Stimulated activated naive CD8-positive, alpha-beta T cell treated with anti-CD3 and anti-CD28 coated beads, Interleukin-15, amount 100 ng/mL, for 72 hours (primary cell): ENCODE measurements around the gene TELO2.

ENCODE experiments used
- ATAC-seq: fragments of 150-1000 bp; cut with Tn5 transposase; 2 replicates; pipeline ENCODE4 v1.10.0; 2021; ENCODE audit warnings: mild to moderate bottlenecking, moderate library complexity
- DNase-seq, 2 donors: peaks; one replicate each; pipeline ENCODE4 v3.0.0; 2021 to 2022
- H3K27ac Mint-ChIP-seq, 2 donors: one replicate each; pipeline ENCODE4 v1.8.0; 2022; ENCODE audit warnings: mild to moderate bottlenecking in 2 of 2, mixed read lengths in 2 of 2, moderate library complexity in 2 of 2
- H3K27me3 Mint-ChIP-seq: one replicate; pipeline ENCODE4 v1.8.0; 2022; ENCODE audit warnings: mixed read lengths
- H3K4me1 Mint-ChIP-seq: one replicate; pipeline ENCODE4 v1.8.0; 2022; ENCODE audit warnings: mild to moderate bottlenecking, mixed read lengths
- H3K4me3 Mint-ChIP-seq, 2 donors: one replicate each; pipeline ENCODE4 v1.8.0; 2022; ENCODE audit warnings: mild to moderate bottlenecking in 2 of 2, mixed read lengths in 2 of 2, moderate library complexity in 1 of 2
- H3K9me3 Mint-ChIP-seq, 2 donors: one replicate each; pipeline ENCODE4 v1.8.0; 2022; ENCODE audit warnings: mixed read lengths in 2 of 2

TELO2 gene

DNA sequence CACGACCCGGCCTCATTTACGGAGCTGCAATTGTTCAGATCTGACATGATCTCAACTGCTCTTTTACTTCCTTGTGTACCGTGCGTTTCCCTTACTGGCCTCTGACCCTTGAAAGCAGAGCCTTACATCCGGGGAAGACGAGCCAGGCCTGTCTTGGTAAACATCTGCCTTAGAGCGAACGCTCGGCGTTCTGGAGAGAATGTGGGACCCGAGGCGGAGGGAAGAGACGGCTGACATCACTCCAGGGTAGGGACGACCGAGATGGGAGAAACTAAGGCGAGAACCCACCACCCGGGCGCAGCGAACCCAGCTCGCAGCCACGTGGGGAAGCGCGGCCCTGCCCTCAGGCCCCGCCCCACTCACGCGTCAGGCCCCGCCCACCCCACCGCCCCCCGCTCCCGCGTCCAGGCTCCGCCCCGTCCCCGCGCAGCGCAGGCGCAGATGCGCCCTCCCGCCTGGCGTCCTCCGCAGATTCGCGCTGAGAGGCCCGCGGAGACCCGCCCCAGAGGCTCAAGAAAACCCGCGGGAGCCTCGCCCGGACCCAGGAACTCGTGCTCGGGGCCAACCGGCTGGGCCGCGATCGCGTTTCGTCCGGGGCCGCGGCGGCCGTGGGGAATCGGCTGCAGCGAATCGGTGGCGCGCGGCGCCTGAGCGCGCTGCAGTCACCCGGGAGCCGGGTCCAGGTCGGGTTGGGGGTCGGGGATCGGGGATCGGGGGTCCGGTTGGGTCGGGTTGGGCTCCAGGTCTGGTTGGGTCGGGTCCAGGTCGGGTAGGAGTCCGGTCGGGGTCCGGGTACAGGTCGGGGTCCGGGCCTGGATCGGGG is at the start of gene TELO2:
TSS of gene TELO2 (plus strand) at position 438 of the 823 bp plus-strand sequence. CDS start 922 bp downstream, outside the sequence.
- H3K4me3 Mint-ChIP-seq = peak within 1 kb of the TSS; percentile 96 to 97
- DNase-seq = peak; percentile 85 to 87
- peak within 1 kb of the TSS; percentile 99 for H3K27ac Mint-ChIP-seq
- ATAC-seq = peak; percentile 89
- peaks cover 41% of the 10 kb centered on the region for H3K4me1 Mint-ChIP-seq
- H3K27me3 Mint-ChIP-seq = no peaks in the 10 kb centered on the region
- H3K9me3 Mint-ChIP-seq = no peaks in the 10 kb centered on the region

GRCh38 chr16:1443403-1443973 is 49.7 kb upstream of the TELO2 start:
- Mint-ChIP-seq H3K4me1 (no peaks in the 10 kb centered on the region), H3K27ac (no peak overlapping the region), H3K27me3 (no peaks in the 10 kb centered on the region), H3K4me3 (no peak overlapping the region), H3K9me3 (no peaks in the 10 kb centered on the region)
- ATAC-seq (no peak), DNase-seq (no peak)

- no peaks in the 10 kb centered on the region for H3K27me3 Mint-ChIP-seq
- DNase-seq (no peak), ATAC-seq (no peak)
- no peaks in the 10 kb centered on the region for H3K4me1 Mint-ChIP-seq
- H3K9me3 Mint-ChIP-seq = no peaks in the 10 kb centered on the region
- H3K27ac Mint-ChIP-seq = no peak within 1 kb of the TSS
- H3K4me3 Mint-ChIP-seq = no peak within 1 kb of the TSS
Measured at GRCh38 chr16:1443980-1444729, 49.0 kb upstream of the TELO2 start, which contains the start of gene CCDC154. Gene CCDC154, minus strand, starts transcription at chr16:1444556. Its CDS starts 234 bp downstream, at chr16:1444322.

- no peak for DNase-seq
- Mint-ChIP-seq H3K4me1 (no peaks in the 10 kb centered on the region), H3K9me3 (no peaks in the 10 kb centered on the region), H3K27ac (no peak overlapping the region), H3K27me3 (no peaks in the 10 kb centered on the region), H3K4me3 (no peak overlapping the region)
- ATAC-seq = no peak
Measured at GRCh38 chr16:1444730-1445517, 48.2 kb upstream of the TELO2 start.

DNA sequence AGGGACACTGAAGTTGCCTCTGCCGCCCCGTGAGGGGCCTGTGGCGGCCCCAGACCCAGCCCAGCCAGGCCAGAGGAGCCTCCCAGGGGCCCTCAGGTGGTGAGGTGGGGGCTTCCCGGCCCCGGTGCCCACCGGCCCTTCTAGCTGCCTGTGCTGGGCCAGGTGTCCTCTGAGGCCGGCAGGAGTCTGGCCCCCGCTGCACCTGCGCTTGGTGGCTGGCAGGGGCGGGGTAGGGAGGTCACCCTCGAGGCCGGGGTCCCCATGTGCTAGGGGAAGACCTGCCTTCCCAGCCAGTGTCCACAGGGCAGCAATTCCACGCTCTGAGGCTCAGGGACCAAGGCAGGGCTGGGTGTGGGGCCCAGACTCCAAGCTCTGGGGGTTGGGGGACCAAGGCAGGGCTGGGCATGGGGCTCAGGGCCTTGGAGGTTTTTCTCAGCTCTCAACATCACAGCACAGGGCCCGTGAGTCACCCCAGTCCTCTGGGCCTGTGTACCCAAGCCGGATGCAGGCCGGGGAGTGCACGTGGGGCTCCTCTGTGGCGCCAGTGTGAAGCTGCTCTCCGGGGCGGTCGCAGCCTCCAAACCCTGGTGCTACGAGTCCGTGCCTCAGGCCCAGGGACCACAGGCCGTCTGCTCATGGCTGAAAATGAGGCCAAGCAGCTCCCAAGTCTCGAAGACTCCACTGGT is 47.5 kb upstream of the TELO2 start:
- Mint-ChIP-seq H3K4me1 (no peaks in the 10 kb centered on the region), H3K27me3 (no peaks in the 10 kb centered on the region), H3K9me3 (no peaks in the 10 kb centered on the region), H3K27ac (no peak overlapping the region), H3K4me3 (no peak overlapping the region)
- DNase-seq (no peak), ATAC-seq (no peak)

DNA sequence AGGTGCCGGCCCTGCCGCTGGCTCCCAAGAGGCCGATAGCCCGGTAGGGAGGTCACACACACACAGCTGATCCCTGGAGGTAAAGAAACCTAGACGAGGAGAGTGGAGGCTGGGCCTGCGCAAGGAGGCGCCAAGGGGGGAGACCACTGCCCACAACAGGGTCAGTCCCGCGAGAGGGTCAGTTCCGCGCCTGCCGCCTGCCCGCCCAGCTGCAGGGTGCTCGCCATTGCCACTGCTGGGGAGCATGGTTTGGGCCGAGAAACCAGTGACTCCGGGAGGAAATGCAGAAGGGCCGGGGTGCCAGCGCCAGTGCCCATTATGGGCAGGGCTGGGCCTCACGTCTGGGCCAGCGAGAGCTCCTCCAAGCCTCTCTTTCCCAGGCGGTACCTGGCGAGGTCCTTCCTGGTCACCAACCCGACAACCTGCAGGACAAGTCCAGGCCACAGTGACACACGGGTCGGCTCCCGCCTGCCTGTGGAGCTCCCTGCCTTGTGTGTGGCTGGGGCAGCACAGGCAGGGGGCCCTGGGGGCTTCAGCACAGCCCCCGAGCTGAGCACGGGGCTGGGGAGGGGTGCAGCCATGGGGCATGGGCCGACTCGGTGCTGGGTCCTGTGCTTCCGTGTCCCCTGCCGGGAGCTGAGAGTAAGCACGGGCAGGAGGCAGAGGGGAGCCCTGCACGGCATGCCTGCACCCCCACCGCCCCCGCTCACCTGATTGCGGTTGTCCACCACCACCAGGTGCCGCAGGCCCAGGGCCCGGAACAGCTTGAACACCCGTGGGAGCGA is 46.7 kb upstream of the TELO2 start:
- Mint-ChIP-seq H3K27ac (no peak overlapping the region), H3K9me3 (no peaks in the 10 kb centered on the region), H3K27me3 (no peaks in the 10 kb centered on the region), H3K4me1 (peaks cover 3% of the 10 kb centered on the region), H3K4me3 (no peak overlapping the region)
- DNase-seq = no peak
- ATAC-seq = no peak

DNA sequence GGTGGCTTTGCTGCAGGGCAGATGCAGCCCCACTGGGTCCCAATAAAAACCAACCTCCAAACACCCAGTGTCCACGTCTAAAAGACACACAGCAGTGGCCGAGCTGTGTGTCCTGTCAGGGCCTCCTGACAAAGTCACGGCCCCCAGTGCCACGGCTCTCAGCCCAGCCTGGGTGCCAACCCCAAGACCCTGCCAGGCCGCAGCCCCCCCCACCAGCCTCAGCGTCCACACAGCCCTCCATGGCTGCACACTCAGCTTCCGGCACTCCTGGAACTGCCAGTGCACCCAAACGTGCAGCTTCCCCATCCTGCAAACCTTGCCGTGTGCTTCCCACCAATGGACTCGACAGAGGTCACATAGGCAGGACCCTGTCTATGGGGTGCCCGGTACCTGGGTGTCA is 45.2 kb upstream of the TELO2 start:
- Mint-ChIP-seq H3K9me3 (no peaks in the 10 kb centered on the region), H3K4me1 (peaks cover 5% of the 10 kb centered on the region), H3K4me3 (no peak overlapping the region), H3K27ac (no peak overlapping the region), H3K27me3 (no peaks in the 10 kb centered on the region)
- ATAC-seq (no peak), DNase-seq (no peak)

- ATAC-seq (no peak), DNase-seq (no peak)
- H3K4me1 Mint-ChIP-seq = peaks cover 5% of the 10 kb centered on the region
- no peak overlapping the region for H3K4me3 Mint-ChIP-seq
- H3K9me3 Mint-ChIP-seq = no peaks in the 10 kb centered on the region
- no peaks in the 10 kb centered on the region for H3K27me3 Mint-ChIP-seq
- peak overlapping the region in 1 of 2 donors; percentile 71 for H3K27ac Mint-ChIP-seq
Measured at GRCh38 chr16:1448536-1449116, 44.5 kb upstream of the TELO2 start.

- Mint-ChIP-seq H3K27ac (peak overlapping the region in 1 of 2 donors; percentile 19), H3K9me3 (no peaks in the 10 kb centered on the region), H3K4me3 (no peak overlapping the region), H3K4me1 (peaks cover 5% of the 10 kb centered on the region), H3K27me3 (no peaks in the 10 kb centered on the region)
- no peak for ATAC-seq
- DNase-seq = no peak
Measured at GRCh38 chr16:1449201-1449788, 43.9 kb upstream of the TELO2 start.

DNA sequence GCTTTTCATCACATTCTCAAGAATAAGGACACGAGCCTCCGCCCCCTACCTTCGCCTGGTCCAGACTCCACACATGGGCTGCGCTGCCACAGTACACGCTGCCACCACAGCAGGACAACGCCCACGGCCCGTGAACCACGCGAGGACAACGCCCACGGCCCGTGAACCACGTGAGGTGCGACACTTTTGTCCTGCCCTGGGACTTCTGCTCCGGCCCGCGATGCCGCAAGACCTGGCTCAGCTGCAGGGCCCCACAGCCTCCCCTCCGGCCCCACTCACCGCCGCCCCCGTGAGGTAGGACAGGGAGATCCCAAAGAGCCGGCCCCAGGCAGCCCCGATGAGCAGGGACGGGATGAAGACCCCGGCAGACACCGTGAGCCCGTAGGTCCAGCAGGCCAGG is 42.9 kb upstream of the TELO2 start:
- DNase-seq (no peak), ATAC-seq (no peak)
- Mint-ChIP-seq H3K27me3 (no peaks in the 10 kb centered on the region), H3K4me1 (peaks cover 5% of the 10 kb centered on the region), H3K4me3 (no peak overlapping the region), H3K9me3 (no peaks in the 10 kb centered on the region), H3K27ac (no peak overlapping the region)

DNA sequence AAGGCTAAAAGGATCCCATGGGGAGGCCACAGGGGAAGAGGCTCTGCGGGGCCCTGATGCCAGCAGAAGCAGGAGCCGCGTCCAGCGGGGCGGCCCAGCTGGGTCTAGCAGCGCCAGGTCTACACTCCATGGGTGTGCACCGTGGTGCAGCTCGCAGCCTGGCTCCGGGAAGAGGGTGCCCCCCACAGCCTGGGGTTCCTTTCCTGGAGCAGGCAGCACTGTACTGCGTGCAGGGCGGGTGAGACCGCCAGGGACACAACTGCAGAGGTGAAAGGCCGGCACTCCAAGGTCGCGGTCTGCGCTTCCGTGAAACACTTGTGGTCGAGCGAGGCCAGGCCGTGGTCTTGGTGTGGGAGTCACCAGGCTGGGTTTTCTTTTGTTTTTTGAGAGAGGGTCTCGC is 42.3 kb upstream of the TELO2 start:
- H3K9me3 Mint-ChIP-seq = no peaks in the 10 kb centered on the region
- no peak for ATAC-seq
- peaks cover 5% of the 10 kb centered on the region for H3K4me1 Mint-ChIP-seq

GRCh38 chr16:1451702-1452392 is 41.3 kb upstream of the TELO2 start:
- Mint-ChIP-seq H3K9me3 (no peaks in the 10 kb centered on the region), H3K4me3 (no peak overlapping the region), H3K4me1 (peaks cover 5% of the 10 kb centered on the region), H3K27me3 (no peaks in the 10 kb centered on the region), H3K27ac (peak overlapping the region; percentile 48 to 78)
- DNase-seq (no peak), ATAC-seq (no peak)

More for the DNA sequence above, 42.3 kb upstream of the TELO2 start:
- H3K27me3 Mint-ChIP-seq = no peaks in the 10 kb centered on the region
- no peak for DNase-seq
- H3K4me3 Mint-ChIP-seq = no peak overlapping the region
- no peak overlapping the region for H3K27ac Mint-ChIP-seq

DNA sequence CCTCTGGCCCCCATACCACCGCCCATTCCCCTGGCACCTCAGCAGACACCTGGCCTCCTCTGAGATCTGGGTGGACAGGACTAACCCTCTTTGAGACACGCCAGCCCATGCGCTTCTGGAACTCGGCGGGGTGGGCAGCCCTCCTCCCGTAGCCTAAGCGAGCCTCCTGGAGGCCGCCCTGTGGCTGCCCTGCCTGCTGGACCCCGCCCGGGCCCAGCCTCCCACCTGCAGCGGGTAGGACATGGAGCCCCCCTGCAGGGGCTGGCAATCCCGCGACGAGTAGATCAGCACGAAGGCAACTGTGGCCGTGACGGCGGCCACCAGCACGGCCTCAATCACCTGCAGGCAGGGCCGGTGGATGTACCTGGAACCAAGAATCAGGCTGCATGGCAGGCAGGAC is 40.6 kb upstream of the TELO2 start:
- Mint-ChIP-seq H3K27me3 (no peaks in the 10 kb centered on the region), H3K27ac (no peak overlapping the region), H3K9me3 (no peaks in the 10 kb centered on the region), H3K4me3 (no peak overlapping the region), H3K4me1 (peaks cover 5% of the 10 kb centered on the region)
- no peak for DNase-seq
- no peak for ATAC-seq
